WTC11 (cell line): Measurements from ENCODE around the gene SLC4A11.

ENCODE experiments used
- CTCF ChIP-seq: fragments of 200-600 bp; IDR thresholded peaks from 2 replicates; pipeline ENCODE4 v1.8.0; 2022; ENCODE audit warnings: antibody characterized with exemption
- FOXP4 ChIP-seq: sonication (generic); formaldehyde crosslinking; IDR thresholded peaks from 2 replicates; pipeline ENCODE4 v1.8.0; 2022; ENCODE audit warnings: mild to moderate bottlenecking, missing genetic modification reagents
- HMGXB4 ChIP-seq: sonication (generic); formaldehyde crosslinking; IDR thresholded peaks from 2 replicates; pipeline ENCODE4 v1.8.1; 2023; ENCODE audit warnings: mild to moderate bottlenecking, moderate library complexity, missing genetic modification reagents
- IRF2 ChIP-seq: sonication (generic); formaldehyde crosslinking; IDR thresholded peaks from 2 replicates; pipeline ENCODE4 v1.8.0; 2022; ENCODE audit warnings: low read depth, missing genetic modification reagents, borderline replicate concordance
- NFE2L1 ChIP-seq: sonication (generic); formaldehyde crosslinking; IDR thresholded peaks from 2 replicates; pipeline ENCODE4 v1.8.1; 2023; ENCODE audit warnings: missing genetic modification reagents
- NR2C2 ChIP-seq: sonication (generic); formaldehyde crosslinking; IDR thresholded peaks from 2 replicates; pipeline ENCODE4 v1.8.0; 2022; ENCODE audit warnings: mild to moderate bottlenecking, missing genetic modification reagents
- SOX15 ChIP-seq: fragments of 250-450 bp; sonication (Bioruptor Pico); IDR thresholded peaks from 2 replicates; pipeline ENCODE4 v1.9.0; 2021; ENCODE audit warnings: mild to moderate bottlenecking
- SP1 ChIP-seq: sonication (generic); formaldehyde crosslinking; conservative IDR thresholded peaks from 2 replicates; pipeline ENCODE4 v1.8.1; 2022; ENCODE audit warnings: missing genetic modification reagents
- ZNF219 ChIP-seq: sonication (generic); formaldehyde crosslinking; IDR thresholded peaks from 2 replicates; pipeline ENCODE4 v1.8.0; 2023; ENCODE audit warnings: missing genetic modification reagents, mild to moderate bottlenecking, borderline replicate concordance
- ZNF423 ChIP-seq: fragments of 250-450 bp; sonication (Bioruptor Pico); IDR thresholded peaks from 2 replicates; pipeline ENCODE4 v2.1.2; 2022; ENCODE audit warnings: mild to moderate bottlenecking, moderate library complexity
- TF ChIP-seq, protein P1 (sequence below): sonication (generic); formaldehyde crosslinking; IDR thresholded peaks from 2 replicates; pipeline ENCODE4 v1.8.1; 2023; ENCODE audit warnings: mild to moderate bottlenecking, missing genetic modification reagents, borderline replicate concordance
- TF ChIP-seq, protein P2 (sequence below): sonication (generic); formaldehyde crosslinking; IDR thresholded peaks from 2 replicates; pipeline ENCODE4 v1.8.0; 2022; ENCODE audit warnings: mild to moderate bottlenecking, missing genetic modification reagents
- TF ChIP-seq, protein P3 (sequence below): sonication (generic); formaldehyde crosslinking; IDR thresholded peaks from 2 replicates; pipeline ENCODE4 v1.8.0; 2022; ENCODE audit warnings: missing genetic modification reagents

- TF ChIP-seq CTCF (no peak), SP1 (CRISPR knock-in tag) (no peak), ZNF423 (CRISPR knock-in tag) (no peak), NFE2L1 (no peak), HMGXB4 (CRISPR knock-in tag) (no peak), ZNF219 (CRISPR knock-in tag) (no peak), IRF2 (CRISPR knock-in tag) (no peak), FOXP4 (CRISPR knock-in tag) (no peak), NR2C2 (CRISPR knock-in tag) (no peak), SOX15 (CRISPR knock-in tag) (no peak)
- TF ChIP-seq, protein P1, sequence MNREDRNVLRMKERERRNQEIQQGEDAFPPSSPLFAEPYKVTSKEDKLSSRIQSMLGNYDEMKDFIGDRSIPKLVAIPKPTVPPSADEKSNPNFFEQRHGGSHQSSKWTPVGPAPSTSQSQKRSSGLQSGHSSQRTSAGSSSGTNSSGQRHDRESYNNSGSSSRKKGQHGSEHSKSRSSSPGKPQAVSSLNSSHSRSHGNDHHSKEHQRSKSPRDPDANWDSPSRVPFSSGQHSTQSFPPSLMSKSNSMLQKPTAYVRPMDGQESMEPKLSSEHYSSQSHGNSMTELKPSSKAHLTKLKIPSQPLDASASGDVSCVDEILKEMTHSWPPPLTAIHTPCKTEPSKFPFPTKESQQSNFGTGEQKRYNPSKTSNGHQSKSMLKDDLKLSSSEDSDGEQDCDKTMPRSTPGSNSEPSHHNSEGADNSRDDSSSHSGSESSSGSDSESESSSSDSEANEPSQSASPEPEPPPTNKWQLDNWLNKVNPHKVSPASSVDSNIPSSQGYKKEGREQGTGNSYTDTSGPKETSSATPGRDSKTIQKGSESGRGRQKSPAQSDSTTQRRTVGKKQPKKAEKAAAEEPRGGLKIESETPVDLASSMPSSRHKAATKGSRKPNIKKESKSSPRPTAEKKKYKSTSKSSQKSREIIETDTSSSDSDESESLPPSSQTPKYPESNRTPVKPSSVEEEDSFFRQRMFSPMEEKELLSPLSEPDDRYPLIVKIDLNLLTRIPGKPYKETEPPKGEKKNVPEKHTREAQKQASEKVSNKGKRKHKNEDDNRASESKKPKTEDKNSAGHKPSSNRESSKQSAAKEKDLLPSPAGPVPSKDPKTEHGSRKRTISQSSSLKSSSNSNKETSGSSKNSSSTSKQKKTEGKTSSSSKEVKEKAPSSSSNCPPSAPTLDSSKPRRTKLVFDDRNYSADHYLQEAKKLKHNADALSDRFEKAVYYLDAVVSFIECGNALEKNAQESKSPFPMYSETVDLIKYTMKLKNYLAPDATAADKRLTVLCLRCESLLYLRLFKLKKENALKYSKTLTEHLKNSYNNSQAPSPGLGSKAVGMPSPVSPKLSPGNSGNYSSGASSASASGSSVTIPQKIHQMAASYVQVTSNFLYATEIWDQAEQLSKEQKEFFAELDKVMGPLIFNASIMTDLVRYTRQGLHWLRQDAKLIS (CRISPR knock-in tag) = no peak
- TF ChIP-seq, protein P2, sequence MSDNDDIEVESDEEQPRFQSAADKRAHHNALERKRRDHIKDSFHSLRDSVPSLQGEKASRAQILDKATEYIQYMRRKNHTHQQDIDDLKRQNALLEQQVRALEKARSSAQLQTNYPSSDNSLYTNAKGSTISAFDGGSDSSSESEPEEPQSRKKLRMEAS (CRISPR knock-in tag) = no peak
- TF ChIP-seq, protein P3, sequence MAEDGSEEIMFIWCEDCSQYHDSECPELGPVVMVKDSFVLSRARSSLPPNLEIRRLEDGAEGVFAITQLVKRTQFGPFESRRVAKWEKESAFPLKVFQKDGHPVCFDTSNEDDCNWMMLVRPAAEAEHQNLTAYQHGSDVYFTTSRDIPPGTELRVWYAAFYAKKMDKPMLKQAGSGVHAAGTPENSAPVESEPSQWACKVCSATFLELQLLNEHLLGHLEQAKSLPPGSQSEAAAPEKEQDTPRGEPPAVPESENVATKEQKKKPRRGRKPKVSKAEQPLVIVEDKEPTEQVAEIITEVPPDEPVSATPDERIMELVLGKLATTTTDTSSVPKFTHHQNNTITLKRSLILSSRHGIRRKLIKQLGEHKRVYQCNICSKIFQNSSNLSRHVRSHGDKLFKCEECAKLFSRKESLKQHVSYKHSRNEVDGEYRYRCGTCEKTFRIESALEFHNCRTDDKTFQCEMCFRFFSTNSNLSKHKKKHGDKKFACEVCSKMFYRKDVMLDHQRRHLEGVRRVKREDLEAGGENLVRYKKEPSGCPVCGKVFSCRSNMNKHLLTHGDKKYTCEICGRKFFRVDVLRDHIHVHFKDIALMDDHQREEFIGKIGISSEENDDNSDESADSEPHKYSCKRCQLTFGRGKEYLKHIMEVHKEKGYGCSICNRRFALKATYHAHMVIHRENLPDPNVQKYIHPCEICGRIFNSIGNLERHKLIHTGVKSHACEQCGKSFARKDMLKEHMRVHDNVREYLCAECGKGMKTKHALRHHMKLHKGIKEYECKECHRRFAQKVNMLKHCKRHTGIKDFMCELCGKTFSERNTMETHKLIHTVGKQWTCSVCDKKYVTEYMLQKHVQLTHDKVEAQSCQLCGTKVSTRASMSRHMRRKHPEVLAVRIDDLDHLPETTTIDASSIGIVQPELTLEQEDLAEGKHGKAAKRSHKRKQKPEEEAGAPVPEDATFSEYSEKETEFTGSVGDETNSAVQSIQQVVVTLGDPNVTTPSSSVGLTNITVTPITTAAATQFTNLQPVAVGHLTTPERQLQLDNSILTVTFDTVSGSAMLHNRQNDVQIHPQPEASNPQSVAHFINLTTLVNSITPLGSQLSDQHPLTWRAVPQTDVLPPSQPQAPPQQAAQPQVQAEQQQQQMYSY (CRISPR knock-in tag) = no peak
These were observed 7.9 kb downstream of the SLC4A11 start for GRCh38 chr20:3231116-3231515.
